C4-2B (cell line): ENCODE results near the gene SYT12.

ENCODE experiments used
- H3K27ac ChIP-seq: fragments of 450-650 bp; 2 replicates; pipeline ENCODE4 v1.5.1; 2017
- ZFX ChIP-seq: fragments of 450-650 bp; IDR thresholded peaks from 2 replicates; pipeline ENCODE4 v1.6.1; 2017
- TF ChIP-seq, protein P1 (sequence below): fragments of 450-650 bp; conservative IDR thresholded peaks from 2 replicates; pipeline ENCODE4 v1.5.1; 2017; ENCODE audit warnings: mild to moderate bottlenecking

SYT12 gene

DNA sequence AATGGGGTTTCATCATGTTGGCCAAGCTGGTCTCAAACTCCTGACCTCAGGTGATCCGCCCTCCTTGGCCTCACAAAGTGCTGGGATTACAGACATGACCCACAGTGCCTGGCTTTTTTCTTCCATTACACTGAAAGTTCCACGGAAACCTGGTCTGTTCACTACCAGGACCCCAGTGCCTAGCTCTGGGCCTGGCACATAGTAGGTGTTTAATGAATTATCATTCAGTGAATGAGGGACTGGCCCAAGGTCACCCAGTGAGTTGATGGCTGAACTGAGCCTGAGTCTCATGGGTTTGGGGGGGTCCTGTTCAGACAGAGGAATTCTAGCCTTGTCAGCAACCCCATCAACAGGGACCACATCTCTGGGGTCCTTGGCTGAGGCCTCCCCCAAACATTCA is 44.7 kb upstream of the SYT12 start:
- TF ChIP-seq ZFX, result no peak
- TF ChIP-seq, protein P1, sequence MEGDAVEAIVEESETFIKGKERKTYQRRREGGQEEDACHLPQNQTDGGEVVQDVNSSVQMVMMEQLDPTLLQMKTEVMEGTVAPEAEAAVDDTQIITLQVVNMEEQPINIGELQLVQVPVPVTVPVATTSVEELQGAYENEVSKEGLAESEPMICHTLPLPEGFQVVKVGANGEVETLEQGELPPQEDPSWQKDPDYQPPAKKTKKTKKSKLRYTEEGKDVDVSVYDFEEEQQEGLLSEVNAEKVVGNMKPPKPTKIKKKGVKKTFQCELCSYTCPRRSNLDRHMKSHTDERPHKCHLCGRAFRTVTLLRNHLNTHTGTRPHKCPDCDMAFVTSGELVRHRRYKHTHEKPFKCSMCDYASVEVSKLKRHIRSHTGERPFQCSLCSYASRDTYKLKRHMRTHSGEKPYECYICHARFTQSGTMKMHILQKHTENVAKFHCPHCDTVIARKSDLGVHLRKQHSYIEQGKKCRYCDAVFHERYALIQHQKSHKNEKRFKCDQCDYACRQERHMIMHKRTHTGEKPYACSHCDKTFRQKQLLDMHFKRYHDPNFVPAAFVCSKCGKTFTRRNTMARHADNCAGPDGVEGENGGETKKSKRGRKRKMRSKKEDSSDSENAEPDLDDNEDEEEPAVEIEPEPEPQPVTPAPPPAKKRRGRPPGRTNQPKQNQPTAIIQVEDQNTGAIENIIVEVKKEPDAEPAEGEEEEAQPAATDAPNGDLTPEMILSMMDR, result no peak
- no peak overlapping the region for H3K27ac ChIP-seq

DNA sequence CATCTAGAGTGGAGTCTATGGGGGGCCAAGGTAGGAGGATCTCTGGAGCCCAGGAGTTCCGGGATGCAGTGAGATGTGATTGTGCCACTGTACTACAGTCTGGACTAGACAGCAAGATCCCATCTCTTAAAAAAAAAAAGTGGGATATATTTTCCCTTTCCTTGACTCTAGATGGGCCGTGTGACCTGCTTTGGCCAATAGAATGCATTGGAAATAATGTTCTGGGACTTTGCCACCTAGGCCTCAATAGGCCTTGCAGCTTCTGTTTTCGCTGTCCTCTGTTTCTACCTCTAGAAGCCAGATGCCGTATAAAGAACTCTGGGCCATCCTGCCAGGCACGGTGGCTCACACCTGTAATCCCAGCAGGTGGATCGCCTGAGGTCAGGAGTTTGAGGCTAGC is 44.2 kb upstream of the SYT12 start:
- no peak overlapping the region for H3K27ac ChIP-seq
- TF ChIP-seq, protein P1, result no peak
- TF ChIP-seq ZFX, result no peak

DNA sequence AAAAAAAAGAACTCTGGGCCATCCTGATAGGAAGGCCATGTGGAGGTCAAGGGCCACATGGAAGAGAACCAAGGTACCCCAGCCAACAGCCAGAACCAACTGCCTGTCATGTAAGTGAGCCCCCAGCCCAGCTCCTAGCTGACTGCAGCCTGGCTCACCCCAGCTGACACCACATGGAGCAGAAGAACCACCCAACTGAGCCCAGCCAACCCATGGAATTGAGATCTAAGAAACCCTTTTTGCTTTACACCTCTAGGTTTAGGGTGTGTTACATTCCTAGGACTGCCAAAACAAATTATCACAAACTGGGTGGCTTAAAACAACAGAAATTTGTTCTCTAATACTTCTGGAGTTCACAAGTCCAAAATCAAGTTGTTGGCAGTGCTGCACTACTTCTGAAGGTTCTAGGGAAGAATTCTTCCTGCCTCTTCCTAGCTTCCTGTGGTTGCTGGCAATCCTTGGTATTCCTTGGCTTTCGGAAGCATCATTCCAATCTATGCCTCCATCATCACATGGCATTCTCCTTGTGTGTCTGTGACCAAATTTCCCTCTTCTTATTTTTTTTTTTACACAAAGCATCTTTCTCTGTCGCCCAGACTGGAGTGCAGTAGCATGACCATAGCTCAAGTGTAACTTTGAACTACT is 43.5 kb upstream of the SYT12 start:
- TF ChIP-seq ZFX, result no peak
- no peak overlapping the region for H3K27ac ChIP-seq

DNA sequence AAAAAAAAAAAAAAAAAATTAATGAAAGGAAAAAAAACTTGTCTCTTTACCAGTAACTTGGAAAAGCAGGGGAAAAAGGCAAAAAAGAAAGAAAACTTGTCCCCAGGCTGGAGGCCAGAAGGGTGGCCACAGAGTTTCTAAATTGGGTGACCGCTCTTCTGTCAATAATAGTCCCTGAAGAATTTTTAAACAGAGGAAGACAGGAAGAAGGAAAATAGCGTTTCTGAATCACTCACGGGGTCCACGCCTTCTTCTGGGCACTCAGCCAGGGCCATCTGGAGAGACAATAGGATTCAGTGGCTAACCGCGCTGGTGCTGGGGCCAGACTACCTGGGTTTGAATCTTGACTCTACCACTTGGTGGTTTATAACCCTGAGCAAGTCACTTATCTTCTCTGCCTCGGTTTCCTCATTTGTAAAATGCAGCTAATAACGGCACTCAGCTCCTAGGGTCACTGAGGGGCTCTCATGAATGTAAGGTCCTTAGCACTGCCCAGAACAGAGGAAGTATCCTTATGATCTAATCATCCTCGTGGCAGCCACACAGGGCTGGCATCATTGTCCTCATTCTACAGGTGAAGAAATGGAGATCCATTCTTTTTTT is 40.9 kb upstream of the SYT12 start:
- TF ChIP-seq ZFX, result no peak
- TF ChIP-seq, protein P1, result no peak
- no peak overlapping the region for H3K27ac ChIP-seq

DNA sequence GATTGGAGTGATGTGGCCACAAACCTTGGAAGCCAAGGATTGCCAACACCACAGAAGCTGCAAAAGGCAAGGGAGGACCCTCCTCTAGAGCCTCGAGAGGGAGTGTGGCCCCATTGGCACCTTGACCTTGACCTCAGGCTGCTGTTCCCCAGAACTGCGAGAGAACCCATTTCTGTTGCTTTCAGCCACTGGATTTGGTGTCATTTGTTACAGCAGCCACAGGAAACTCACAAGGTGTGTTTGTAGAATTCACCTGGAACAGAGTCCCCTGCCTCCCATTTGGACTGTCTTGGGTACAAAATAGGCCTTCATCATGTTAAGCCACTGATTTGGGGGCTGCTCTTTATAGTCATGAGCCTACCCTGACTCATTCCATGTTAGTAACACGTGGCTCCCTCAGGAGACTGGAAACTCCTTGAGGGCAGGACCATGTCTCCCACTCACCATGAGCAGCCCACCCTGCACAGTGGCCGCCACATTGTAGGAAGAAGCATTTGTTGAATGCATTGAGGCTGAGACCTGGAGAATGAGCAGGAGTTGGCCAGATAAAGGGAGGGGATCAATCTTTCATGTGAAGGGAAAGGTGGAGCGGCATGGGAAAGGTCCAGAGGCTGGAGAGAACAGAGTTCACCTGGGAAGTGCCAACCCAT is 39.5 kb upstream of the SYT12 start:
- H3K27ac ChIP-seq, result peak overlapping the region; percentile 82

DNA sequence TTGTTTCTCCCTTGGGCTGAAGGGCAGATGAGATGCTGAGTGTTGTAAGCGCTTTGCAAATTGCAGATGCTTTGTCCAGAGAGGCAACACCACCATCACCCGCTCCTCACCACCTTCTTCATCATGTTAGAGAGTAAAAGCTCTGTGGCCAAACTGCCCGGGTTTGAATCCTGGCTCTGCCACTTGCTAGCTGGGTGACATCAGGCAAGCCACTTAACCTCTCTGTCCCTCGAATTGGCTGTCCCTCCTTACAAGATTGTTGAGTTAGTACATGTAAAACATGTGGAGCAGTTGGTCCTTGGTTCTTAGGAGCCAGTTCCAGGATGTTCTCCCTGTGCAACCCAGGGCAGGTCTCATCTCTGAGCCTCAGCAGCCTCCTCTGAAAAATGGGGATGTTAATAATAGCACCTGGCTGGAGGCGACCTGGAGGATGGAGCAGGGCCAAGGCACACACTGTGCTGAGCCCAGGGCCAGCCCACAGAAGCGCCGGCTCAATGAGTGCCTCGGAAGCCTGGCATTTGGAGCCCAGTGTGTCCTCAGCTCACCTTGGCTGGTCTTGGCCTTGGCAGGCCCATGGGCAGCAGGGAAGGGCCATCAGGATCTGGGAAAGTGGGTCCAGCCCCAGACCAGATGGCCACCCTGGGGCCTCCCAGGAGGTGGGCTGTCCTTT is 37.3 kb upstream of the SYT12 start:
- TF ChIP-seq, protein P1, result no peak
- TF ChIP-seq ZFX, result peak; percentile 49; the same call in 1 of the 2 replicates
- H3K27ac ChIP-seq, result peak overlapping the region; percentile 82

More for the DNA sequence above, 39.5 kb upstream of the SYT12 start:
- TF ChIP-seq, protein P1, result no peak
- TF ChIP-seq ZFX, result no peak

DNA sequence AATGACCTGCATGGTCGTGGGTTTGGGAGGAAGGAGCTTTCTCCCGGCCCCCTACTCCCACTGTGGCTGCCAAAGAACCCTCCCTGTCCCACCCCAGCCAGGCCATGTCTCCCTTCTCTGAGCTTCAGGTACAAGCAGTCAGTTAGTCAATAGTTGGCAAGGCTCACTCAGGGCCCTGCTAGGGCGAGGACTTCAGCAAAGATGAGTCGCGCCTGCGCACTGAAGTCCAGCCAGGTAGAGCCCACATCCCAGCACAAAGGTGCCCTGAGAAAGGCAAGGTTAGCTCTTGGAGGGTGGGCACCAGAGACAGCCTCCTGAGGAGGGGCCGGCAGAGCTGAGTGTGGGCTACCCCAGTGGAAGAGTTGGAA is 36.8 kb upstream of the SYT12 start:
- H3K27ac ChIP-seq, result peak overlapping the region; percentile 82
- TF ChIP-seq ZFX, result no peak
- TF ChIP-seq, protein P1, result no peak
